Keratinocyte (primary cell): ENCODE results near the gene HAUS1.

Experiments
- EZH2 ChIP-seq: IDR thresholded peaks from one replicate; pipeline ENCODE4 v1.6.1; 2012; ENCODE audit warnings: inconsistent platforms, mild to moderate bottlenecking, low read length, moderate library complexity
- TF ChIP-seq, protein P1 (sequence below), 3 experiments: IDR thresholded peaks in 1 of 3; conservative IDR thresholded peaks in 1 of 3; optimal IDR thresholded peaks in 1 of 3; 2 replicates in 2 of 3; 3 replicates in 1 of 3; pipeline versions ENCODE3 to v1.5.1; 2011; ENCODE audit warnings: low read length in 3 of 3, mild to moderate bottlenecking in 3 of 3, moderate library complexity in 2 of 3, control low read depth in 1 of 3, inconsistent platforms in 1 of 3; ENCODE audit not compliant: insufficient read depth in 2 of 3; ENCODE audit errors: extremely low read depth in 1 of 3

DNA sequence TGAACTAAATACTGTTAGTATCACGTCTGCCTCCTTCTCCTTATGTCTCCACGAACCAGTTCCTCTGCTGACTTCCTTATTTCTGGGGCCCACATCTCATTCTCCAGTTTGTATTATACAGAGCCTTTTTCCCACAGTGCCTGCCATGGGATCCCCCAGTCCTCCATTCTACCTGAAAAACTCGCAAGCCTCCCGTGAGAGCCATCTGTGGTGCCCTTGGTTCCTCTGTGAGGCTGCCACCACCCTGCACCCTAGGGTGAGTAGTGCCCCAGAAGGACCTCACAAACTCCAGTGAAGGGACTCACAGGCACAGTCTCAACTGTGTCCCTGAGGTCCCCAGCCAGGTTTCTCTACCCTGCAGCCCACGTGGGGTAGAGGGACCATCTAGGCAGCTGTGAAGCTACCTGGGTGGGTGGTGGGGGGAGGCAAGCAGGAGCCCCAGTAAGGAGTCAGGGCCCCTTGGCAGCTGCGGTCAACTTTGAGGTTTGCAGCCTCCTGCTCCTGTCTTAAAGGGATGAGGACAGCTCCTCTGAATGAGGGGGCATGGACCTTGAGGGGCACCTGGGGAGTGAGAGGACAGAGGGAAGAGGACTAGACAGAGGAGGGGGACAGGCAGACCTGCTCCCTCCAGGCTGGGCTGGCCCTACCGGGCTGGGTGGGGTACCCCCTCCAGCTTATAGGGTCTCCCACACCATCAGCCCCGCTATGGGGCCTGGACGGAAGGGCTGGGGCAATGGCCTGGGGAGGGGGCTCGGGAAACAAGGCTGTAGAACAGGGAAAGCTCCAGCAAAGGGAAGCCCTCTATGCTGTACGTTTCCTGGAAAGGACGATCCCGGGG, 33.2 kb upstream of the HAUS1 start:
- no peak for TF ChIP-seq EZH2
- TF ChIP-seq, protein P1, sequence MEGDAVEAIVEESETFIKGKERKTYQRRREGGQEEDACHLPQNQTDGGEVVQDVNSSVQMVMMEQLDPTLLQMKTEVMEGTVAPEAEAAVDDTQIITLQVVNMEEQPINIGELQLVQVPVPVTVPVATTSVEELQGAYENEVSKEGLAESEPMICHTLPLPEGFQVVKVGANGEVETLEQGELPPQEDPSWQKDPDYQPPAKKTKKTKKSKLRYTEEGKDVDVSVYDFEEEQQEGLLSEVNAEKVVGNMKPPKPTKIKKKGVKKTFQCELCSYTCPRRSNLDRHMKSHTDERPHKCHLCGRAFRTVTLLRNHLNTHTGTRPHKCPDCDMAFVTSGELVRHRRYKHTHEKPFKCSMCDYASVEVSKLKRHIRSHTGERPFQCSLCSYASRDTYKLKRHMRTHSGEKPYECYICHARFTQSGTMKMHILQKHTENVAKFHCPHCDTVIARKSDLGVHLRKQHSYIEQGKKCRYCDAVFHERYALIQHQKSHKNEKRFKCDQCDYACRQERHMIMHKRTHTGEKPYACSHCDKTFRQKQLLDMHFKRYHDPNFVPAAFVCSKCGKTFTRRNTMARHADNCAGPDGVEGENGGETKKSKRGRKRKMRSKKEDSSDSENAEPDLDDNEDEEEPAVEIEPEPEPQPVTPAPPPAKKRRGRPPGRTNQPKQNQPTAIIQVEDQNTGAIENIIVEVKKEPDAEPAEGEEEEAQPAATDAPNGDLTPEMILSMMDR (optimal IDR thresholded peaks at IDR 0.05 in 1 of 3, IDR thresholded peaks at IDR 0.05 in 1 of 3, conservative IDR thresholded peaks at IDR 0.05 in 1 of 3; ENCODE audit: extremely low read depth in 1 of 3, insufficient read depth in 2 of 3, low read length in 3 of 3) = no peak
